Subcutaneous adipose tissue (tissue), 4 donors: Measurements from ENCODE around the gene VPS26C. TPM values are rescaled to one million over a fixed set of nuclear protein-coding genes. Genes with fewer than 3 reads are reported as not detected.

Experiments
- CTCF ChIP-seq: fragments of 450-650 bp; IDR thresholded peaks from one replicate; pipeline ENCODE4 v1.5.1; 2016; ENCODE audit warnings: low read depth, mild to moderate bottlenecking, control low read depth, antibody characterized with exemption, moderate library complexity
- total RNA-seq, 4 donors: library from RNA; depleted of rRNA; stranded (reverse); fragments of >200 nt; gene quantifications; one replicate each; pipeline ENCODE4 v1.1.0, GENCODE V29; 2016

Gene VPS26C
- total RNA-seq = 100 to 1,000 TPM in 1 of 4 donors, 10 to 100 TPM in 3; 67.8 to 102 (median 78.9) TPM

- TF ChIP-seq CTCF = no peak
Observed at GRCh38 chr21:37267269-37268185, at the start of gene VPS26C. VPS26C (minus strand) TSS chr21:37267334; CDS start chr21:37267294, 40 bp downstream.

- no peak for TF ChIP-seq CTCF
Observed at GRCh38 chr21:37300114-37300751, 33.1 kb upstream of the VPS26C start.

- TF ChIP-seq CTCF = no peak
Observed at GRCh38 chr21:37297364-37297763, 30.2 kb upstream of the VPS26C start.

- TF ChIP-seq CTCF = no peak
Observed at GRCh38 chr21:37294679-37295078, 27.5 kb upstream of the VPS26C start.

- TF ChIP-seq CTCF = no peak
Observed at GRCh38 chr21:37292941-37293340, 25.8 kb upstream of the VPS26C start.

- TF ChIP-seq CTCF = no peak
Observed at GRCh38 chr21:37292041-37292440, 24.9 kb upstream of the VPS26C start.

GRCh38 chr21:37281993-37282392 is 14.9 kb upstream of the VPS26C start:
- TF ChIP-seq CTCF = no peak
